GM12878 (cell line): ENCODE data around the gene MED22. TPM values are rescaled to one million over a fixed set of nuclear protein-coding genes. Genes with fewer than 3 reads are reported as not detected.

Source experiments
- ATAC-seq: fragments of 200-7000 bp; cut with Tn5 transposase; 3 replicates; pipeline ENCODE4 v1.9.1; 2020; ENCODE audit warnings: mild to moderate bottlenecking, moderate library complexity
- BruUV-seq: library from RNA; stranded (reverse); fragments of 400-500 nt; replicated peaks from 2 replicates; lab custom pipeline; 2021; lab: Mats Ljungman, UMichigan
- CTCF ChIA-PET: fragments of 300-600 bp; sonication (Branson Sonifier 250); formaldehyde crosslinking; extraction: SDS; loops from one replicate; lab custom pipeline; 2021; ENCODE audit warnings: inconsistent platforms; lab: Yijun Ruan, JAX
- POLR2A ChIA-PET: fragments of 350-600 bp; formaldehyde crosslinking; extraction: SDS; loops from one replicate; lab custom pipeline; 2021; ENCODE audit warnings: inconsistent platforms; lab: Charles Lee
- RAD21 ChIA-PET: fragments of 300-600 bp; sonication (Branson Sonifier 250); formaldehyde crosslinking; loops from one replicate; lab custom pipeline; 2023; ENCODE audit warnings: antibody characterized with exemption; ENCODE audit not compliant: unreplicated experiment; lab: Charles Lee
- SMC1A ChIA-PET: fragments of 300-600 bp; sonication (Branson Sonifier 250); formaldehyde crosslinking; loops from one replicate; lab custom pipeline; 2023; ENCODE audit not compliant: unreplicated experiment, uncharacterized antibody; lab: Charles Lee
- DNase-seq: peaks from one replicate; pipeline ENCODE4 v3.0.0-alpha.2; 2011; ENCODE audit warnings: low read depth, low spot score
- FAIRE-seq: peaks from 3 replicates; lab custom pipeline; 2011; peaks lifted over from hg19 to GRCh38; lab: Jason Lieb, UNC
- H2AFZ ChIP-seq: 2 replicates; pipeline ENCODE4 v1.6.0; 2011; ENCODE audit warnings: low read depth, low read length, control low read depth; ENCODE audit not compliant: control insufficient read depth
- H3K27ac ChIP-seq: 2 replicates; pipeline ENCODE4 v1.5.1; 2011; ENCODE audit warnings: control low read depth; ENCODE audit not compliant: control insufficient read depth, insufficient read depth
- H3K27me3 ChIP-seq, 2 experiments: replicated peaks in 1 of 2; 2 replicates each; pipeline versions ENCODE4 v1.6.0 to v1.6.1; 2011; ENCODE audit warnings: low read length in 1 of 2; ENCODE audit not compliant: control insufficient read depth in 2 of 2, insufficient read depth in 2 of 2
- H3K36me3 ChIP-seq, 2 experiments: 2 replicates each; pipeline ENCODE4 v1.5.1; 2011; ENCODE audit warnings: low read length in 1 of 2; ENCODE audit not compliant: control insufficient read depth in 2 of 2, insufficient read depth in 2 of 2
- H3K4me1 ChIP-seq: 2 replicates; pipeline ENCODE4 v1.6.1; 2011; ENCODE audit warnings: mild to moderate bottlenecking, low read length, moderate library complexity, mixed read lengths; ENCODE audit not compliant: control insufficient read depth, insufficient read depth
- H3K4me2 ChIP-seq: 2 replicates; pipeline ENCODE4 v1.6.0; 2011; ENCODE audit warnings: control low read depth; ENCODE audit not compliant: control insufficient read depth, insufficient read depth
- H3K4me3 ChIP-seq: fragments of 200-600 bp; sonication (generic); 2 replicates; pipeline ENCODE4 v1.5.1; 2016
- H3K79me2 ChIP-seq: 2 replicates; pipeline ENCODE4 v1.6.0; 2011; ENCODE audit warnings: low read length; ENCODE audit not compliant: control insufficient read depth, insufficient read depth
- H3K9ac ChIP-seq: 2 replicates; pipeline ENCODE4 v1.8.0; 2011; ENCODE audit warnings: low read length, control low read depth, mixed read lengths; ENCODE audit not compliant: control insufficient read depth, insufficient read depth
- H3K9me3 ChIP-seq: replicated peaks from 3 replicates; pipeline ENCODE4 v1.5.1; 2011; ENCODE audit warnings: mild to moderate bottlenecking, low read length; ENCODE audit not compliant: control insufficient read depth, insufficient read depth
- H4K20me1 ChIP-seq: 2 replicates; pipeline ENCODE4 v1.6.0; 2011; ENCODE audit not compliant: control insufficient read depth, insufficient read depth
- BMI1 ChIP-seq: fragments of 450-650 bp; IDR thresholded peaks from 2 replicates; pipeline ENCODE4 v1.6.1; 2016; ENCODE audit warnings: mild to moderate bottlenecking, moderate library complexity, borderline replicate concordance
- ELK1 ChIP-seq: IDR thresholded peaks from 2 replicates; pipeline ENCODE4 v1.6.1; 2012; ENCODE audit warnings: low read depth, low read length, improper control_type of control experiment
- GABPA ChIP-seq: IDR thresholded peaks from 2 replicates; pipeline ENCODE4 v1.6.1; 2014; ENCODE audit warnings: antibody characterized with exemption, low read depth, mild to moderate bottlenecking, inconsistent platforms
- IRF3 ChIP-seq: fragments of 450-650 bp; IDR thresholded peaks from 2 replicates; pipeline ENCODE4 v1.6.1; 2014; ENCODE audit warnings: mild to moderate bottlenecking
- NBN ChIP-seq: fragments of 450-650 bp; IDR thresholded peaks from 2 replicates; pipeline ENCODE4 v1.6.1; 2016
- SMARCA5 ChIP-seq: fragments of 450-650 bp; IDR thresholded peaks from 2 replicates; pipeline ENCODE4 v1.6.1; 2017; ENCODE audit warnings: mild to moderate bottlenecking
- TAF1 ChIP-seq: IDR thresholded peaks from 2 replicates; pipeline ENCODE4 v1.6.1; 2011; ENCODE audit warnings: mild to moderate bottlenecking, low read depth, low read length, borderline replicate concordance
- TCF7 ChIP-seq: IDR thresholded peaks from 2 replicates; pipeline ENCODE4 v1.6.1; 2014; ENCODE audit warnings: antibody characterized with exemption, borderline replicate concordance
- ZNF24 ChIP-seq: fragments of 450-650 bp; IDR thresholded peaks from 2 replicates; pipeline ENCODE4 v1.6.1; 2017; ENCODE audit warnings: antibody characterized with exemption, mild to moderate bottlenecking
- ZNF592 ChIP-seq: fragments of 450-650 bp; IDR thresholded peaks from 2 replicates; pipeline ENCODE4 v1.6.1; 2017; ENCODE audit warnings: mild to moderate bottlenecking, moderate library complexity
- WGBS: methylation state at CpG from one replicate; pipeline ENCODE4 v1.1.6; 2016; ENCODE audit warnings: low lambda C conversion rate; ENCODE audit not compliant: insufficient replicate concordance, insufficient coverage; ENCODE audit errors: missing lambda C conversion rate; 5-methylcytosine and 5-hydroxymethylcytosine counted together
- in situ Hi-C: fragments of 300-500 bp; cut with MboI; formaldehyde crosslinking; loops from 9 replicates; pipeline ENCODE4 v1.14.3; 2018; ENCODE audit warnings: mixed read lengths
- intact Hi-C: fragments of 100-400 bp; cut with micrococcal nuclease; formaldehyde crosslinking; loops from one replicate; pipeline ENCODE4 v1.14.2; 2022; ENCODE audit not compliant: unreplicated experiment
- polyA plus RNA-seq, 11 experiments: library from polyadenylated mRNA; depleted of rRNA in 4 of 11; unstranded in 6 of 11; stranded (reverse) in 5 of 11; fragments of >200 nt; fragmentation: Nextera tagmentation in 4 of 11; fragmentation: Illumina TruSeq in 1 of 11; extraction: Ambion mirVana in 4 of 11; extraction: Trizol in 1 of 11; gene quantifications; 1 replicate in 1 of 11; 2 replicates in 10 of 11; pipeline versions ENCODE4 v1.2.1 to v1.2.3, GENCODE V29; 2011 to 2016; ENCODE audit warnings: inconsistent platforms in 2 of 11, missing spikeins in 2 of 11, low read depth in 1 of 11
- total RNA-seq, 4 experiments: library from RNA; depleted of rRNA in 3 of 4; stranded (reverse); fragments of >200 nt in 3 of 4; fragmentation: Illumina TruSeq in 1 of 4; extraction: Trizol in 1 of 4; gene quantifications; 2 replicates each; pipeline versions ENCODE4 v1.2.1 to v1.2.3, GENCODE V29; 2013 to 2021
- TF ChIP-seq, protein P1 (sequence below): fragments of 450-650 bp; conservative IDR thresholded peaks from 2 replicates; pipeline ENCODE4 v1.6.1; 2017; ENCODE audit warnings: mild to moderate bottlenecking, moderate library complexity
- TF ChIP-seq, protein P2 (sequence below): IDR thresholded peaks from 2 replicates; pipeline ENCODE4 v1.6.1; 2011; ENCODE audit warnings: low read depth, mild to moderate bottlenecking, low read length, moderate library complexity, borderline replicate concordance; ENCODE audit errors: extremely low read depth

MED22 gene
- total and polyA plus RNA-seq, 10 of the 15 experiments (the other 5 are each of a cell fraction or from before 2014, with no cell fraction given): 1.4 to 42.1 (median 24.6) TPM

- no peaks in the 10 kb centered on the region for H3K27me3 ChIP-seq
- H4K20me1 ChIP-seq: no peaks in the 10 kb centered on the region
- H3K79me2 ChIP-seq: no peaks in the 10 kb centered on the region
- POLR2A ChIA-PET: no interaction called here
- H3K9me3 ChIP-seq: no peaks in the 10 kb centered on the region; the same call in 2 of the 3 replicates
- no peak for ATAC-seq
- H2AFZ ChIP-seq: no peak overlapping the region
- H3K4me2 ChIP-seq: no peak overlapping the region
- no peaks in the 10 kb centered on the region for H3K4me1 ChIP-seq
- no peak for DNase-seq
- TF ChIP-seq, protein P1, sequence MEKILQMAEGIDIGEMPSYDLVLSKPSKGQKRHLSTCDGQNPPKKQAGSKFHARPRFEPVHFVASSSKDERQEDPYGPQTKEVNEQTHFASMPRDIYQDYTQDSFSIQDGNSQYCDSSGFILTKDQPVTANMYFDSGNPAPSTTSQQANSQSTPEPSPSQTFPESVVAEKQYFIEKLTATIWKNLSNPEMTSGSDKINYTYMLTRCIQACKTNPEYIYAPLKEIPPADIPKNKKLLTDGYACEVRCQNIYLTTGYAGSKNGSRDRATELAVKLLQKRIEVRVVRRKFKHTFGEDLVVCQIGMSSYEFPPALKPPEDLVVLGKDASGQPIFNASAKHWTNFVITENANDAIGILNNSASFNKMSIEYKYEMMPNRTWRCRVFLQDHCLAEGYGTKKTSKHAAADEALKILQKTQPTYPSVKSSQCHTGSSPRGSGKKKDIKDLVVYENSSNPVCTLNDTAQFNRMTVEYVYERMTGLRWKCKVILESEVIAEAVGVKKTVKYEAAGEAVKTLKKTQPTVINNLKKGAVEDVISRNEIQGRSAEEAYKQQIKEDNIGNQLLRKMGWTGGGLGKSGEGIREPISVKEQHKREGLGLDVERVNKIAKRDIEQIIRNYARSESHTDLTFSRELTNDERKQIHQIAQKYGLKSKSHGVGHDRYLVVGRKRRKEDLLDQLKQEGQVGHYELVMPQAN: no peak
- TF ChIP-seq ZNF24: no peak
- TF ChIP-seq NBN: no peak
- no peak for TF ChIP-seq TAF1
- no peak for TF ChIP-seq ELK1
- TF ChIP-seq SMARCA5: no peak
- no peak for TF ChIP-seq BMI1
- TF ChIP-seq, protein P2, sequence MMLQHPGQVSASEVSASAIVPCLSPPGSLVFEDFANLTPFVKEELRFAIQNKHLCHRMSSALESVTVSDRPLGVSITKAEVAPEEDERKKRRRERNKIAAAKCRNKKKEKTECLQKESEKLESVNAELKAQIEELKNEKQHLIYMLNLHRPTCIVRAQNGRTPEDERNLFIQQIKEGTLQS: no peak
- TF ChIP-seq IRF3: no peak
- no peak for TF ChIP-seq TCF7
- TF ChIP-seq GABPA: no peak
- TF ChIP-seq ZNF592: no peak
- RAD21 ChIA-PET: no interaction called here
- CTCF ChIA-PET: no interaction called here
- no peak overlapping the region for H3K27ac ChIP-seq
- BruUV-seq: no TSS peak
- 35% methylated on average over 13 of the region's 13 CpGs for WGBS
- SMC1A ChIA-PET: no interaction called here
- no peak overlapping the region for H3K4me3 ChIP-seq
- intact Hi-C loops: loop anchor here (10.0 kb wide), 1 partner anchor 137 kb away; no protein-coding TSS in a partner anchor
- no peak overlapping the region for H3K9ac ChIP-seq
- FAIRE-seq: no peak
- no peaks in the 10 kb centered on the region for H3K36me3 ChIP-seq
- in situ Hi-C loops: no loop called here
These were observed 26.5 kb downstream of the MED22 start for GRCh38 chr9:133321411-133321935.
